ENCODE results near the gene KMT2A.
"Not testable (repeated sequence)": the region's sequence is repeated elsewhere in the genome, so short reads cannot be mapped to it uniquely, and the experiment has no call there.

KMT2A gene

DNA sequence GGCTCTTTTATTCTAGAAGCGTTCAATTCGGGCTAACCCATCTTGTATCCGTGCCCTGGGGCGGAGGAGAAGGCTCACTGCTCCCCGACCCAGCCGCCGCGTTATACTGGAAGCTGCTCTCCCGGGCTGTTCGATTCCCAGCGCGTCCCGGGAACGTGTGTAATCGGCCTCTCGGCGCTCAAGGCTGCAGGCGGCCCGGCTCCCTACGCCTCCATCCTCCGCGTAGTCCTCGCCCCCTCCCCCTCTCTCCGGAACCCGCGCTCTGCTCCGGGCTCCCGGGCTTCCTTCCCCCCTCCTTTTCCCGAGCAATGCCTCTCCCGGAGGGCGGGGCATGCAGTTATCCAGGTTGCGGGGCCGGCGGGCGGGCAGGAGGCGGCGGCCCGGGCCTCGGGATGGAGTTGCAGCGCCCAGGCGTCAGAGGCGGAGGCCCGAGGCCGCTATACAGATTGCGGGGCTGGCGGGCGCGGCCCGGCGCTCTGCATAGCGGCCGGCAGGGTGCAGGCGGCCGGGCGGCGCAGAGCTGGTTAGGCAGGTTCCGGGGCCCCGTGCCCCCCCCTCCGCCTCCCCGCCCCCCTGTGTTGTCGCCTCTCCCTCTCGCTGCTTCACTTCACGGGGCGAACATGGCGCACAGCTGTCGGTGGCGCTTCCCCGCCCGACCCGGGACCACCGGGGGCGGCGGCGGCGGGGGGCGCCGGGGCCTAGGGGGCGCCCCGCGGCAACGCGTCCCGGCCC lies at the start of gene KMT2A:
TSS of gene KMT2A (plus strand) at position 600 of the 732 bp plus-strand sequence. CDS start at position 621, 21 bp downstream.
- peak; percentile 99 for DNase-seq

DNA sequence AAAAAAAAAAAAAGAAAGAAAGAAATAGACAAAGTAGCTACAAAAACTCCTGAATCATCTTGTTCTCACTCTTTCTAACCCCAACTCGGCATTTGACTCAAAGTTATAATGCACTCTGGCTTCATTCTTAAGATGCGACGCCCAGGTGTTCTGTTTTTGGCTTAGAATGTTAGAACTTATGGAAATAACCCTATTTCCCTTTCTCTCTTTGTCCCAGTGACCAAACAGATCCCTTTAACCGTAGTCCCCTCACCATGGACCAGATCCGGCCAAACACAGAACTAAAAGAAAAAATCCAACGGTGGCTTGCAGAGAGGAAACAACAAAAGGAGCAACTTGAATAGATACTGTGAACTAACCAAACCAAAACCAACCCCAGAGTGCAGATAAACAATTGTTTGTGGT lies 40.2 kb upstream of the KMT2A start:
- no peak for DNase-seq

GRCh38 chr11:118397448-118397847 lies 38.8 kb upstream of the KMT2A start:
- no peak for DNase-seq

DNA sequence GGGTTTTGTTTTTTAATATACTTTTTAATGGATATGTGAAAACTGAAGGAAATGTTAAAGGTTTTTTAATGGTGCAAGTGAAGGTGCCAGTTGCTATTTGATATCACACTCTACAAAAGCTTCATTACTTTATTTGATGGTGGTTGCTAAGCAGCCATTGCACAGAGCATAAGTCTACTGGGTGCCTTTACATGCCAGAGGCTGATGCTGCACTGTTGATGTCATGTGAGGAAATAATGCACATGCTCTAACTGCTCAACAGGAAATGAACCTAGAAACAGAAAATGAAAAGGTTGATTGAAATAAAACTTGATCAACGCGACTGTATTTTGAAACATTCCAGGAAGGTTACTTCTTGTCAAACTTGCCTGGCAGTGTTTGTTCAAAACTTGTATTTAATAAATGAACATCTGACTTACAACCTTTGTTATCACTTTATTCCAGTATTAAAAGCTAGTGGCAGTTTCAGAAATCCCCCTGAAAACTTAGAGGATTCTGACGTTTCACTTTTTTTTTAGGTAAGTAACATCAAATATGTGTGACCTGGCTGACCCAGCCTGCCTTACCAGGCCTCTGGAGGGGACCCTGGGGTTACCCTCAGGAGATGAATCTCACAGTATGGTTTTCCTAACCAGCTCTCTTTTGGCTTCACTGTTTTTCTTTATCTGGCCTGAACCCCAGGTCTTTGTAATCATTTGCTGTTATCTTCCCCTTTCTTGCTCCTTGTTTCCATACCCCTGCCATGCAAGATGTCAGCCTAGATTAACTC lies 37.3 kb upstream of the KMT2A start:
- peak; percentile 36 for DNase-seq

DNA sequence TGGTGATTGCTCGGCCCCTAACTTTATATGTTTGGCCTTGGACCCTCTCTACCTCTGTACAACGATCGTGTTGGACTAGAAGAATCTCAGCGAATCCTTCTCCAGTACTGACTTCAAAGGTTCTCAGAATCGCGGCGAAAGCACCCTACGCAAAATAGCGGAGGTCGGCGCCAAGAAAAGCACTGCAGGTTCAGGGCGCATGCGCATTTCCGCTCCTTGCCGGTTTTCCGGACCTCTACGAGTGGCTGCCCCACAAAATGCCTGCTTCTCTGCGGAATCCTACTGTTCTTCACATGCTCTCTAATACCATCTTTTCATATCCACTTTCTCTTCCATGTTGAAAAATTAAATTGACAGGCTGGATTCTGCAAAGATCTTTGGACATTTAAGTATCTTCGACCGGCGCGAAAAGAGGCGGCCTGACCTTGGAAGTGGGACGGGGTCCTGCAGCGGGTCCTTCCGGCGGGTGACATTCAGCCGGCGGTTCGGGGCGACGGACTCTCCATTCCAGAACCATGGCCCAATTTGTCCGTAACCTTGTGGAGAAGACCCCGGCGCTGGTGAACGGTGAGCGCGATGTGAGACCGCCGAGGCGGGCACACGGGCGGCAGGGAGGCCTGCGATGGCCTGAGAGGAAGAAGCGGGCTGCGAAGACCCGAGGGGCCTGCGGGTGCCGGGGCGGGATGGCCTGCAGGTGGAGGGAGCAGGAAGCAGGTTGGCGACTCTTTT lies 35.0 kb upstream of the KMT2A start, which contains the start of gene ATP5MG:
TSS of gene ATP5MG (plus strand) at position 456 of the 729 bp plus-strand sequence. CDS start at position 516, 60 bp downstream.
- peak; percentile 97 for DNase-seq

DNA sequence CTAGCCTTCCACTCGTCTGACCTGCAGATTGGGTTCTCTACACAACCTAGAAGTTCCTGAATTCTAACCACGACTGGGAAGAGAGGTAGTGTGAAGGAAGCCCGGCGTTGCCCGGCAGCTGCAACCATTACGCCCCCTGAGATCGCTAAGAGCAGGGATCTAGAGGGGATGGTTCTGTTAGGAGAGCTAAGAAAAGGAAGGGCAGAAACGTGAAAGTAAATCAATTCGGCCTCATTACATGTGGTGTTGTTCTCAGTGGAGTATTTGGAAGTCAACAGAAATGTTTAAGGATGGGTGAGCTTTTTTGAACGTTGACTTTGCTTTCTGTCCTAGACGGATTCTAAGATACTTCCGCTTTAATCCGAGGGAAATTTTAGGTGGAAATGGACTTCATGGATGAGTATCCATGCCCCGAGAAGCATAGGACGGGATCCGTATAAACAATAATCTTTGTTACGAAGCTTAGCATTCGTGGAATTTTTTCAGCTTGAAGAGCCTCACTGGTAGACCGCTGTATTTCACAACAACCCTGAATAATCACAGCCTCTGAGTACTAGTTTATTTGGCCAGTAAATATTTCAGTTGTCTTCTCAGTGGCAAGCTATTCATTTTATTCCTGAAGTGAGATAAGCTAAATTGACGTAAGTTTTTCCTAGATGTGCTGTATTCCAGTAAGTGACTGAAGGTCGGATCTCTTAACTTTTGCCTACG lies 34.3 kb upstream of the KMT2A start:
- DNase-seq = peak; percentile 48

GRCh38 chr11:118402594-118402993 lies 33.7 kb upstream of the KMT2A start:
- DNase-seq = not testable (repeated sequence)

- peak; percentile 57 for DNase-seq
Measured at GRCh38 chr11:118406599-118407166, 29.6 kb upstream of the KMT2A start.

- DNase-seq = peak; percentile 16
Measured at GRCh38 chr11:118410055-118410745, 26.1 kb upstream of the KMT2A start.

GRCh38 chr11:118411530-118411929 lies 24.8 kb upstream of the KMT2A start:
- DNase-seq = no peak

- no peak for DNase-seq
Measured at GRCh38 chr11:118412921-118413320, 23.4 kb upstream of the KMT2A start.

GRCh38 chr11:118415062-118415738 lies 21.1 kb upstream of the KMT2A start:
- DNase-seq = no peak

- DNase-seq = peak; percentile 93
Measured at GRCh38 chr11:118415739-118416068, 20.6 kb upstream of the KMT2A start.

DNA sequence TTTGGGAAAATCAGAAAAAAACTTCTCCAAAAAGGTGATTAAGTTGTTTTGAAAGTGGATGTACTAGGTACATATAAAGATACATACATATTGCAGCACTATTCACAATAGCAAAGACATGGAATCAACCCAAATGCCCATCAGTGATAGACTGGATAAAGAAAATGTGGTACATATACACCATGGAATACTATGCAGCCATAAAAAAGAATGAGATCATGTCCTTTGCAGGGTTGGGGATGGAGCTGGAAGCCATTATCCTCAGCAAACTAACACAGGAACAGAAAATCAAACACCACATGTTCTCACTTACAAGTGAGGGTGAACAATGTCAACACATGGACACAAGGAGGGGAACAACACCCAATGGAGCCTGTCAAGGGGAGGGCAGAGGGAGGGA lies 19.4 kb upstream of the KMT2A start:
- peak; percentile 43 for DNase-seq

- no peak for DNase-seq
Measured at GRCh38 chr11:118417801-118418200, 18.5 kb upstream of the KMT2A start.

- DNase-seq = peak; percentile 16
Measured at GRCh38 chr11:118418766-118419165, 17.5 kb upstream of the KMT2A start.

DNA sequence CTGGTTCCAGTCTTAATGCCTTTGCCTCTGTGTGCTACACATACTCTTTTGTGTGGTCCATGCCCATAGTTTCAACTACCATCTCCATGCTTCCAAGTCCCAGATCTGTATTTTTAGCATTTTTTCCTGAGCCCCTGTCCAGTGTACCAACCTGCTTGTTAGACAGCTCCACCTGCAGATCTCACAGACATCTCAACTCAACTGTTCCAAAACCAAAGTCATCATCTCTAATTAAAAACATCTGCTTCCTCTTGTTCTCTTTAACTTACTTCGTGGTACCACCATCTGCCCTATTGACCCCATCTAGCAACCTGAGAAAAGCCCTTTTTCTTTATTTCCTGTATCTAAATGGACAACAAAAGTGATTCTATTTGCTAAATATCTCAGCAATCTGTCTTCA lies 8.6 kb upstream of the KMT2A start:
- no peak for DNase-seq

DNA sequence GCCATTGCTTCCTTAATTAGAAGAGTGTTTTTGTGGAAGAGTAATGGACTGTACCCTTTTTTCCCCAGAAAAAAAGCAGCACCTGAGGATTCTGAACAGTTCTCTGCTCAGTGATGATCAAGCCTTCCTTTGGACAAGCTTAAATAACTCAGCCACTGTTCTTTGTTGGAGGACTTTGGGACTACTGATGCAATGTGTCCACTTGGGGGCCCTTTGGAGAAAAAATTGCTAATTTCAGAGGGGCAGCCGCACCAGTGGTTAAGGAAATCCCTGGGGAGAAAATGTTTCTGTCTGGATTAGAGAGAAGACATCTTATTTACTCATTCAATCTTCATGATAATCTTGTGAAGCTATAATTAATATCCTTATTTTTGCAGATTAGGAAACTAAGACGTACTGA lies 5.3 kb upstream of the KMT2A start:
- DNase-seq = no peak

GRCh38 chr11:118434123-118434552 lies 2.2 kb upstream of the KMT2A start:
- no peak for DNase-seq

DNA sequence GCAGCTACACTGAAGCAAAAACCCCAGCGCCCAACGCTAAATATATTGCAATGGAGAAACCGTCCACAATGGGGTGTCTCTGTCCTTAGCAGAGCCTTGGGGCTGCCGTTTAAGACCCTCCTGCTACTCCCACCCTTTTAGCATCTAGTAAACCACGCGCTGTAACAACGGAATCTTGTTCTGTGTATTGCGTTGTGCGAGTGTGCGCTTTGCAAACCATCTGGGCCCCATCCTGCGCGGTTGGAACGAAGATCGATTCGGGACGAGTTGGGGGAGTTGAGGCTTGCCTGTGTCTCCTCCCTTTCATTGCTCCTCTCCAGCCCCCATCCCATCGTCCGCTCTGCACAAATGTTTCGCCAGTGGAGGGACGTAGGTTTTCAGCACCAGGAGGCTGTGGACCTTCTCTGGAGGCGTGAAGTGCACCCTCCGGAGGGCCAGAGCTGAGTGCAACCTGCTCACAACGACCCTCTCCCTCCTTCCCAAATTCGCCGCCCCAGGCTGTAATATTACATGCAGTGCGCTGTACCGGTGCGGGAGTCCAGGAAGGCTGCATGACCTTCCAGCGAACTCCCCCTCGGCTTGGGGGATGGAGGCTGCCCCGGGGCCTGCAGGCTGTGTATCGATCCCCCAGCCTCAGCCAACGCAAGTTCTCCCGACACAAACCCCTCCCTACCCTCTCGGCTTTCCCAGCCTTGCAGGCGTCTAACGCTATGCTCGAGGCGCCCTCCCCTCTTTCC lies 1.6 kb upstream of the KMT2A start:
- peak; percentile 71 for DNase-seq
